GM12892 (cell line): Measurements from ENCODE around the gene MKS1.

Experiments used
- POLR2A ChIP-seq: IDR thresholded peaks from 2 replicates; pipeline ENCODE4 v1.6.1; 2011; ENCODE audit warnings: low read depth, low read length, control low read depth
- POLR2AphosphoS5 ChIP-seq: IDR thresholded peaks from 2 replicates; pipeline ENCODE4 v1.6.1; 2011; ENCODE audit warnings: low read depth, low read length, control low read depth

- TF ChIP-seq POLR2A (no peak), POLR2AphosphoS5 (no peak)
Observed at GRCh38 chr17:58217766-58218165, 1.3 kb downstream of the MKS1 start.
